K562 (cell line): ENCODE measurements around the gene AKR1A1. TPM values are rescaled to one million over a fixed set of nuclear protein-coding genes. Genes with fewer than 3 reads are reported as not detected.

Experiments used
- ATAC-seq: fragments of 200-7000 bp; cut with Tn5 transposase; 3 replicates; pipeline ENCODE4 v1.9.1; 2020; ENCODE audit warnings: moderate library complexity
- BruUV-seq: library from RNA; stranded (reverse); fragments of 400-500 nt; replicated peaks from 2 replicates; lab custom pipeline; 2021; lab: Mats Ljungman, UMichigan
- CTCF ChIA-PET: fragments of 300-600 bp; formaldehyde crosslinking; extraction: SDS; loops from one replicate; lab custom pipeline; 2021; ENCODE audit warnings: low intra/inter-chr PET ratio; lab: Yijun Ruan, JAX
- POLR2A ChIA-PET: fragments of 300-600, 350-650 bp; sonication (Branson Sonifier 250); formaldehyde crosslinking; extraction: SDS; loops from one replicate; lab custom pipeline; 2021; ENCODE audit warnings: antibody characterized with exemption, inconsistent platforms; lab: Yijun Ruan, JAX
- DNase-seq, 4 experiments: peaks; one replicate each; pipeline versions ENCODE4 v3.0.0 to v3.0.0-alpha.2; 2011 to 2018; ENCODE audit warnings: low spot score in 3 of 4, mixed read lengths in 3 of 4; ENCODE audit errors: extremely low read depth in 1 of 4
- FAIRE-seq: peaks from 2 replicates; lab custom pipeline; 2011; peaks lifted over from hg19 to GRCh38; lab: Jason Lieb, UNC
- H2AFZ ChIP-seq: 2 replicates; pipeline ENCODE4 v1.6.0; 2011; ENCODE audit warnings: low read depth, low read length, control low read depth, inconsistent platforms
- H3K27ac ChIP-seq: fragments of 200-600 bp; 3 replicates; pipeline ENCODE4 v1.8.0; 2011; ENCODE audit warnings: low read depth, mild to moderate bottlenecking, control low read depth, inconsistent platforms, low read length, moderate library complexity, mixed read lengths; ENCODE audit errors: extremely low read depth
- H3K27me3 ChIP-seq, 2 experiments: fragments of 300-600 bp in 1 of 2; 2 replicates in 1 of 2; 3 replicates in 1 of 2; pipeline versions ENCODE4 v1.6.0 to v1.8.0; 2011; ENCODE audit warnings: inconsistent platforms in 2 of 2, low read length in 2 of 2, mild to moderate bottlenecking in 1 of 2, mixed read lengths in 1 of 2, moderate library complexity in 1 of 2; ENCODE audit not compliant: control insufficient read depth in 2 of 2, insufficient read depth in 2 of 2
- H3K36me3 ChIP-seq: fragments of 300-600 bp; 3 replicates; pipeline ENCODE4 v1.8.0; 2011; ENCODE audit warnings: mild to moderate bottlenecking, low read length, inconsistent platforms; ENCODE audit not compliant: control insufficient read depth, insufficient read depth
- H3K4me1 ChIP-seq, 2 experiments: fragments of 200-600 bp in 1 of 2; replicated peaks in 1 of 2; 2 replicates in 1 of 2; 3 replicates in 1 of 2; pipeline versions ENCODE4 v1.5.1 to v1.8.0; 2011; ENCODE audit warnings: inconsistent platforms in 2 of 2, low read length in 2 of 2, mild to moderate bottlenecking in 1 of 2, mixed read lengths in 1 of 2, moderate library complexity in 1 of 2; ENCODE audit not compliant: control insufficient read depth in 2 of 2, insufficient read depth in 2 of 2
- H3K4me2 ChIP-seq: 2 replicates; pipeline ENCODE4 v1.6.1; 2011; ENCODE audit warnings: low read length, control low read depth, inconsistent platforms, mixed read lengths; ENCODE audit not compliant: insufficient read depth
- H3K4me3 ChIP-seq: fragments of 200-600 bp; sonication (generic), shearing (Covaris generic); 2 replicates; pipeline ENCODE4 v1.5.1; 2016; ENCODE audit warnings: control low read depth, inconsistent platforms
- H3K79me2 ChIP-seq: fragments of 200-600 bp; 3 replicates; pipeline ENCODE4 v1.8.0; 2011; ENCODE audit warnings: low read length, inconsistent platforms; ENCODE audit not compliant: control insufficient read depth, insufficient read depth
- H3K9ac ChIP-seq, 2 experiments: 2 replicates each; pipeline versions ENCODE4 v1.6.0 to v1.6.1; 2011; ENCODE audit warnings: low read depth in 2 of 2, low read length in 2 of 2, control low read depth in 1 of 2, inconsistent platforms in 1 of 2, mild to moderate bottlenecking in 1 of 2, mixed read lengths in 1 of 2; ENCODE audit not compliant: insufficient read depth in 1 of 2
- H3K9me1 ChIP-seq: one replicate; pipeline ENCODE4 v1.6.0; 2011; ENCODE audit warnings: inconsistent platforms, mild to moderate bottlenecking, low read length, moderate library complexity; ENCODE audit not compliant: control insufficient read depth, insufficient read depth
- H3K9me3 ChIP-seq: replicated peaks from 2 replicates; pipeline ENCODE4 v1.5.1; 2011; ENCODE audit warnings: low read depth, low read length, inconsistent platforms; ENCODE audit not compliant: control insufficient read depth, insufficient read depth
- H4K20me1 ChIP-seq: replicated peaks from 2 replicates; pipeline ENCODE4 v1.6.1; 2011; ENCODE audit warnings: low read length, inconsistent platforms, mixed read lengths; ENCODE audit not compliant: control insufficient read depth, insufficient read depth
- CC2D1A ChIP-seq: fragments of 450-650 bp; IDR thresholded peaks from 2 replicates; pipeline ENCODE4 v1.6.1; 2017; ENCODE audit warnings: mild to moderate bottlenecking
- FOXK1 ChIP-seq: sonication (generic); formaldehyde crosslinking; IDR thresholded peaks from 2 replicates; pipeline ENCODE4 v1.8.0; 2022; ENCODE audit warnings: missing genetic modification reagents, mild to moderate bottlenecking, borderline replicate concordance
- JUN ChIP-seq, 2 experiments: sonication (generic) in 1 of 2; formaldehyde crosslinking in 1 of 2; IDR thresholded peaks; 2 replicates each; pipeline versions ENCODE4 v1.6.1 to v1.8.0; 2012 to 2022; ENCODE audit warnings: borderline replicate concordance in 2 of 2, mild to moderate bottlenecking in 2 of 2, improper control_type of control experiment in 1 of 2, low read depth in 1 of 2, low read length in 1 of 2, missing genetic modification reagents in 1 of 2
- KAT8 ChIP-seq: fragments of 450-650 bp; IDR thresholded peaks from 2 replicates; pipeline ENCODE4 v1.6.1; 2016; ENCODE audit warnings: low read depth, mild to moderate bottlenecking
- POLR2AphosphoS5 ChIP-seq: IDR thresholded peaks from 2 replicates; pipeline ENCODE4 v1.6.1; 2011; ENCODE audit warnings: mild to moderate bottlenecking, low read depth, low read length, moderate library complexity; ENCODE audit not compliant: control insufficient read depth, insufficient read depth
- PRMT5 ChIP-seq: sonication (generic); formaldehyde crosslinking; IDR thresholded peaks from 2 replicates; pipeline ENCODE4 v1.5.0; 2020; ENCODE audit warnings: missing genetic modification reagents
- PTTG1 ChIP-seq: fragments of 450-650 bp; IDR thresholded peaks from 2 replicates; pipeline ENCODE4 v1.6.1; 2016; ENCODE audit warnings: low read depth, mild to moderate bottlenecking, missing genetic modification characterization, missing compliant biosample characterization
- PYGO2 ChIP-seq: fragments of 450-650 bp; IDR thresholded peaks from 2 replicates; pipeline ENCODE4 v1.6.1; 2016; ENCODE audit warnings: mild to moderate bottlenecking, missing genetic modification characterization, moderate library complexity, missing compliant biosample characterization
- SMAD3 ChIP-seq: fragments of 450-650 bp; formaldehyde crosslinking; conservative IDR thresholded peaks from 2 replicates; pipeline ENCODE4 v1.4.0; 2020; ENCODE audit warnings: mild to moderate bottlenecking
- STAT5A ChIP-seq: IDR thresholded peaks from 2 replicates; pipeline ENCODE4 v1.6.1; 2012; ENCODE audit warnings: low read length, inconsistent platforms, borderline replicate concordance
- SUPT5H ChIP-seq: fragments of 450-650 bp; IDR thresholded peaks from 2 replicates; pipeline ENCODE4 v1.6.1; 2016
- WGBS: fragments of 100-300 bp; shearing (Covaris generic); methylation state at CpG from one replicate; pipeline ENCODE4 v1.1.6; 2016; ENCODE audit warnings: low coverage, mixed read lengths; ENCODE audit not compliant: insufficient coverage; ENCODE audit errors: missing lambda C conversion rate; 5-methylcytosine and 5-hydroxymethylcytosine counted together
- in situ Hi-C: fragments of 300-500 bp; cut with MboI; formaldehyde crosslinking; loops from 4 replicates; pipeline ENCODE4 v1.15.0; 2018; ENCODE audit warnings: inconsistent platforms, mixed read lengths
- intact Hi-C: fragments of 100-400 bp; cut with micrococcal nuclease; formaldehyde crosslinking; loops from 2 replicates; pipeline ENCODE4 v1.14.2; 2022
- polyA plus RNA-seq, 8 experiments: library from polyadenylated mRNA; depleted of rRNA in 4 of 8; stranded (reverse) in 5 of 8; unstranded in 3 of 8; fragments of >200 nt; fragmentation: Nextera tagmentation in 2 of 8; fragmentation: Illumina TruSeq in 1 of 8; extraction: Ambion mirVana in 2 of 8; extraction: Trizol in 1 of 8; gene quantifications; 2 replicates each; pipeline versions ENCODE4 v1.2.1 to v1.2.3, GENCODE V29; 2011 to 2014; ENCODE audit warnings: inconsistent platforms in 1 of 8, missing spikeins in 1 of 8
- total RNA-seq, 7 experiments: library from RNA; depleted of rRNA in 6 of 7; stranded (reverse); fragments of >200 nt in 6 of 7; fragmentation: Illumina TruSeq in 2 of 7; extraction: Trizol in 2 of 7; gene quantifications; 2 replicates each; pipeline versions ENCODE4 v1.2.1 to v1.2.3, GENCODE V29; 2011 to 2021; ENCODE audit warnings: low replicate concordance in 1 of 7
- TF ChIP-seq, protein P1 (sequence below): sonication (generic); formaldehyde crosslinking; IDR thresholded peaks from 2 replicates; pipeline ENCODE4 v1.8.0; 2022; ENCODE audit warnings: missing genetic modification reagents, mild to moderate bottlenecking, borderline replicate concordance

Gene AKR1A1
- total and polyA plus RNA-seq, 9 of the 15 experiments (the other 6 are each of a cell fraction or from before 2014, with no cell fraction given) = 68.6 to 211 (median 132) TPM

DNA sequence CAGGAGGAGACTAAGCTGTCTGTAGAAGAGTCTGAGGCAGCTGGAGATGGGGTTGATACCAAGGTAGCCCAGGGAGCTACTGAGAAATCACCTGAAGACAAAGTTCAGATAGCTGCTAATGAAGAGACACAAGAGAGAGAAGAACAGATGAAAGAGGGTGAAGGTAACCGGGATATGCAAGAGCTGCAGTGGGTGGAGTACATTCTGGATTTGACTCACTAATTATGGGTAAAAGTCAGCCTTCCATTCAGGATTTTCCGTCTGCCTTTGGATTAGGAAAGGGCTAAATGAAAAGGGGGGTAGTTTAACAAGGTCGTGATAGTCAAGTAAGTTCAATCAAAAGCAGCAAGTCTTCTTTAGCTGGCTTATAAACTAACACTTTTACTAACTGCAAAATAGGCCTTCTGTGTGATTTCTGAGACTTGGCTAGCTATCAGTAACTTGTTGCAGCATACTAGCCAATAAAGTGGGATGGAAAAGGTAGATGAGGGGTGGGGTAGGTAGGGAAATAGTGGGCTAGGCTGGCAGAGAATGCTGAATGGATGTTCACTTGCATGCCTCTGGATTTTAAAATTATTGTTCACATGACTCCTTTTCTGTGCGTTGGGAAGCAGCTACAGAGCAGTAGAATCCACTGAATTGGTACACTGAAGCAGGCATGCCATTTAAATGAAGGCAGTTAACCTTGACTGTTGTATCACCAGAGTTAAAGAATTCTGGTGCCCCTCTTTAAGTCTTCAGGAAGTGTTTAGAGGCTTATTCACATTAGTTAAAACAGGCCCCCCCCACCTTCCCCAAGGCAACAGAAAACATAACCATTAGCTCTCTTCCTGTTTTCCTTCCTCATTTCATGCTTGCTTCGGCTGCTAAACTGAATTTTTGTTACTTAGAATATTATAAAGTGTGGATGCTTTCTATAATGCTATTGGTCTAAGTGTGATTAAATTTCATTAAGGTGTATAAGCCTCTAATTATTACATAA, 57.8 kb downstream of the AKR1A1 start:
- 86% methylated on average over 5 of the region's 5 CpGs for WGBS
- Histone ChIP-seq H3K9me3 (no peaks in the 10 kb centered on the region), H3K36me3 (peaks cover 94% of the 10 kb centered on the region), H4K20me1 (no peaks in the 10 kb centered on the region), H3K27ac (no peak overlapping the region), H3K4me1 (no peaks in the 10 kb centered on the region; a peak in 1 of 5 replicates), H3K27me3 (no peaks in the 10 kb centered on the region), H3K9ac (no peak overlapping the region), H2AFZ (no peak overlapping the region), H3K9me1 (no peaks in the 10 kb centered on the region), H3K4me2 (no peak overlapping the region), H3K79me2 (peaks cover 53% of the 10 kb centered on the region), H3K4me3 (no peak overlapping the region)
- ATAC-seq = no peak; the same call in 2 of the 3 replicates
- BruUV-seq = no TSS peak
- no peak for FAIRE-seq
- in situ Hi-C loops = no loop called here
- no peak for TF ChIP-seq PYGO2 (tag)
- no peak for TF ChIP-seq KAT8
- TF ChIP-seq JUN (IDR thresholded peaks at IDR 0.05; ENCODE audit: borderline replicate concordance, low read depth, low read length) = no peak
- TF ChIP-seq JUN (CRISPR knock-in tag; IDR thresholded peaks at IDR 0.05; ENCODE audit: borderline replicate concordance) = no peak
- TF ChIP-seq, protein P1, sequence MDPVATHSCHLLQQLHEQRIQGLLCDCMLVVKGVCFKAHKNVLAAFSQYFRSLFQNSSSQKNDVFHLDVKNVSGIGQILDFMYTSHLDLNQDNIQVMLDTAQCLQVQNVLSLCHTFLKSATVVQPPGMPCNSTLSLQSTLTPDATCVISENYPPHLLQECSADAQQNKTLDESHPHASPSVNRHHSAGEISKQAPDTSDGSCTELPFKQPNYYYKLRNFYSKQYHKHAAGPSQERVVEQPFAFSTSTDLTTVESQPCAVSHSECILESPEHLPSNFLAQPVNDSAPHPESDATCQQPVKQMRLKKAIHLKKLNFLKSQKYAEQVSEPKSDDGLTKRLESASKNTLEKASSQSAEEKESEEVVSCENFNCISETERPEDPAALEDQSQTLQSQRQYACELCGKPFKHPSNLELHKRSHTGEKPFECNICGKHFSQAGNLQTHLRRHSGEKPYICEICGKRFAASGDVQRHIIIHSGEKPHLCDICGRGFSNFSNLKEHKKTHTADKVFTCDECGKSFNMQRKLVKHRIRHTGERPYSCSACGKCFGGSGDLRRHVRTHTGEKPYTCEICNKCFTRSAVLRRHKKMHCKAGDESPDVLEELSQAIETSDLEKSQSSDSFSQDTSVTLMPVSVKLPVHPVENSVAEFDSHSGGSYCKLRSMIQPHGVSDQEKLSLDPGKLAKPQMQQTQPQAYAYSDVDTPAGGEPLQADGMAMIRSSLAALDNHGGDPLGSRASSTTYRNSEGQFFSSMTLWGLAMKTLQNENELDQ (CRISPR knock-in tag) = no peak
- no peak for TF ChIP-seq SMAD3 (CRISPR knock-in tag)
- no peak for TF ChIP-seq PRMT5 (CRISPR knock-in tag)
- no peak for TF ChIP-seq FOXK1 (CRISPR knock-in tag)
- peak; percentile 7; the same call in 1 of the 2 replicates for TF ChIP-seq POLR2AphosphoS5
- TF ChIP-seq CC2D1A = no peak
- peak; percentile 60; the same call in 1 of the 2 replicates for TF ChIP-seq SUPT5H
- no peak for TF ChIP-seq PTTG1 (tag)
- TF ChIP-seq STAT5A = no peak
- no peak for DNase-seq
- ChIA-PET POLR2A (interaction anchor here (0.7 to 2.1 kb wide), 8 partner anchors 9 to 418 kb away, joined by 3 to 9 read pairs (median 4); partner anchors contain the start of genes CCDC163, MMACHC and PRDX1), CTCF (no interaction called here)
- intact Hi-C loops = no loop called here
